IPS DF 6.9 (cell line): Measurements from ENCODE around the gene NCOR1.
"Not testable (repeated sequence)": the region's sequence is repeated elsewhere in the genome, so short reads cannot be mapped to it uniquely, and the experiment has no call there.

Experiments
- DNase-seq: peaks from one replicate; pipeline ENCODE4 v3.0.0-alpha.2; 2013; ENCODE audit warnings: low read depth, low spot score
- H3K27ac ChIP-seq: one replicate; pipeline ENCODE4 v1.5.1; 2013; ENCODE audit warnings: low read length, control low read depth
- H3K27me3 ChIP-seq: 2 replicates; pipeline ENCODE4 v1.6.1; 2013; ENCODE audit warnings: mild to moderate bottlenecking, low read length; ENCODE audit not compliant: control insufficient read depth, insufficient read depth
- H3K36me3 ChIP-seq: 2 replicates; pipeline ENCODE4 v1.6.1; 2013; ENCODE audit warnings: low read length; ENCODE audit not compliant: control insufficient read depth, insufficient read depth
- H3K4me1 ChIP-seq: 2 replicates; pipeline ENCODE4 v1.6.1; 2013; ENCODE audit warnings: low read length; ENCODE audit not compliant: control insufficient read depth, insufficient read depth
- H3K4me3 ChIP-seq: 2 replicates; pipeline ENCODE4 v1.5.1; 2013; ENCODE audit warnings: mild to moderate bottlenecking, low read length
- H3K9me3 ChIP-seq: 2 replicates; pipeline ENCODE4 v1.6.1; 2013; ENCODE audit warnings: low read length, inconsistent platforms; ENCODE audit not compliant: control insufficient read depth, insufficient read depth
- WGBS: extraction: QIAGEN DNeasy Blood & Tissue Kit; methylation state at CpG from one replicate; pipeline ENCODE4 v1.1.7; 2013; ENCODE audit warnings: mixed read lengths, missing lambda C conversion rate; ENCODE audit not compliant: insufficient read length, insufficient coverage; 5-methylcytosine and 5-hydroxymethylcytosine counted together

Gene NCOR1

GRCh38 chr17:16122697-16123434 is 92.5 kb downstream of the NCOR1 start:
- Histone ChIP-seq H3K36me3 (peaks cover 11% of the 10 kb centered on the region; the same call in 1 of the 2 replicates), H3K9me3 (no peaks in the 10 kb centered on the region), H3K27ac (no peak overlapping the region), H3K4me3 (no peak overlapping the region), H3K27me3 (no peaks in the 10 kb centered on the region), H3K4me1 (no peaks in the 10 kb centered on the region)
- no peak for DNase-seq
- 100% methylated on average over 1 of the region's 8 CpGs for WGBS

GRCh38 chr17:16121915-16122314 is 93.4 kb downstream of the NCOR1 start:
- peaks cover 11% of the 10 kb centered on the region; the same call in 1 of the 2 replicates for H3K36me3 ChIP-seq
- DNase-seq: no peak
- H3K27ac ChIP-seq: no peak overlapping the region
- no CpG with 5 or more reads among the region's 2 CpGs for WGBS
- no peak overlapping the region for H3K4me3 ChIP-seq
- H3K9me3 ChIP-seq: no peaks in the 10 kb centered on the region
- H3K4me1 ChIP-seq: no peaks in the 10 kb centered on the region
- H3K27me3 ChIP-seq: no peaks in the 10 kb centered on the region

- no peaks in the 10 kb centered on the region for H3K4me1 ChIP-seq
- no peak overlapping the region for H3K4me3 ChIP-seq
- peaks cover 11% of the 10 kb centered on the region; the same call in 1 of the 2 replicates for H3K36me3 ChIP-seq
- no peak for DNase-seq
- no peaks in the 10 kb centered on the region for H3K9me3 ChIP-seq
- H3K27me3 ChIP-seq: no peaks in the 10 kb centered on the region
- WGBS: no CpG with 5 or more reads among the region's 11 CpGs
- H3K27ac ChIP-seq: no peak overlapping the region
Measured at GRCh38 chr17:16120937-16121336, 94.4 kb downstream of the NCOR1 start.

GRCh38 chr17:16117149-16117548 is 98.2 kb downstream of the NCOR1 start:
- Histone ChIP-seq H3K27me3 (no peaks in the 10 kb centered on the region), H3K9me3 (0 out of 2 replicates have a peak, but pooled peaks cover 2% of the 10 kb centered on the region), H3K4me3 (no peak overlapping the region), H3K4me1 (no peaks in the 10 kb centered on the region), H3K36me3 (peaks cover 14% of the 10 kb centered on the region), H3K27ac (no peak overlapping the region)
- 100% methylated on average over 1 of the region's 2 CpGs for whole genome bisulfite sequencing
- no peak for DNase-seq

- H3K9me3 ChIP-seq, H3K27me3 ChIP-seq, DNase-seq, H3K27ac ChIP-seq, H3K4me3 ChIP-seq, H3K4me1 ChIP-seq: not testable (repeated sequence)
- no CpG with 5 or more reads among the region's 3 CpGs for WGBS
- H3K36me3 ChIP-seq: peaks cover 11% of the 10 kb centered on the region
Measured at GRCh38 chr17:16115077-16115698, 100.1 kb downstream of the NCOR1 start.

GRCh38 chr17:16108871-16109270 is 106.5 kb downstream of the NCOR1 start:
- Histone ChIP-seq H3K4me1 (no peaks in the 10 kb centered on the region), H3K36me3 (no peaks in the 10 kb centered on the region; the same call in 1 of the 2 replicates), H3K9me3 (no peaks in the 10 kb centered on the region), H3K4me3 (no peak overlapping the region), H3K27ac (no peak overlapping the region), H3K27me3 (no peaks in the 10 kb centered on the region)
- no CpG with 5 or more reads among the region's 4 CpGs for WGBS
- DNase-seq: no peak

GRCh38 chr17:16108386-16108785 is 106.9 kb downstream of the NCOR1 start:
- H3K27ac ChIP-seq: no peak overlapping the region
- H3K27me3 ChIP-seq: no peaks in the 10 kb centered on the region
- H3K4me1 ChIP-seq: no peaks in the 10 kb centered on the region
- no peaks in the 10 kb centered on the region for H3K9me3 ChIP-seq
- H3K4me3 ChIP-seq: no peak overlapping the region
- no peak for DNase-seq
- H3K36me3 ChIP-seq: no peaks in the 10 kb centered on the region; the same call in 1 of the 2 replicates
- 100% methylated on average over 1 of the region's 1 CpG for WGBS

GRCh38 chr17:16107165-16107770 is 108.1 kb downstream of the NCOR1 start:
- Histone ChIP-seq H3K36me3 (no peaks in the 10 kb centered on the region; the same call in 1 of the 2 replicates), H3K4me3 (no peak overlapping the region), H3K9me3 (no peaks in the 10 kb centered on the region), H3K4me1 (no peaks in the 10 kb centered on the region), H3K27ac (no peak overlapping the region), H3K27me3 (no peaks in the 10 kb centered on the region)
- no peak for DNase-seq
- no CpG with 5 or more reads among the region's 8 CpGs for WGBS

- DNase-seq: no peak
Measured at GRCh38 chr17:16106161-16106891, 109.0 kb downstream of the NCOR1 start.

GRCh38 chr17:16104189-16104588 is 111.1 kb downstream of the NCOR1 start:
- no peak overlapping the region for H3K4me3 ChIP-seq
- no peaks in the 10 kb centered on the region for H3K4me1 ChIP-seq
- H3K36me3 ChIP-seq: peaks cover 7% of the 10 kb centered on the region
- no CpG with 5 or more reads among the region's 4 CpGs for WGBS
- H3K27ac ChIP-seq: no peak overlapping the region
- H3K9me3 ChIP-seq: no peaks in the 10 kb centered on the region
- no peaks in the 10 kb centered on the region for H3K27me3 ChIP-seq
- no peak for DNase-seq

More at GRCh38 chr17:16106161-16106891, 109.0 kb downstream of the NCOR1 start:
- peaks cover 3% of the 10 kb centered on the region for H3K36me3 ChIP-seq
- no CpG with 5 or more reads among the region's 1 CpG for WGBS
- H3K4me1 ChIP-seq: no peaks in the 10 kb centered on the region
- H3K9me3 ChIP-seq: no peaks in the 10 kb centered on the region
- no peak overlapping the region for H3K4me3 ChIP-seq
- no peak overlapping the region for H3K27ac ChIP-seq
- no peaks in the 10 kb centered on the region for H3K27me3 ChIP-seq
